ENCODE results near the gene CACFD1.

DNA sequence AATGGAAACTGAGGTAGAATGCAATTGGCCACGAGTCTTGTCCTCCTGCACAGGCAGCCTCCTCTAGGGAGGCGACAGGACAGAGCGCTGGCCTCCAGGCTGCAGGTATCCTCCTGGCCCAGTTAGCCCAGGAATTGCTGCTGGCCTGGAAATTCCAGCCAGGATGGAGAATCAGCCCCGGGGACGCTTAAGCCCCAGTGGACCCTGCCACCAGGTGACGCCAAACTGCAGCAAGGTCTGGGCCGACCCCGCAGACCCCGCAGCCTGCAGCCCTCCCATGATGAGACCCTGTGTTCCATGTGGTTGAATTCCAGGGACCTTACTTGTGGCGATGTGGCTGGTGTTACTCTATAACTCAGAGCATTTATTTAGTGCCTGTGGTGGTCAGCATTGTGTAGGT lies 7.3 kb downstream of the CACFD1 start:
- no peak for TF ChIP-seq POLR2A (IDR thresholded peaks at IDR 0.05)
- TF ChIP-seq, protein P1, sequence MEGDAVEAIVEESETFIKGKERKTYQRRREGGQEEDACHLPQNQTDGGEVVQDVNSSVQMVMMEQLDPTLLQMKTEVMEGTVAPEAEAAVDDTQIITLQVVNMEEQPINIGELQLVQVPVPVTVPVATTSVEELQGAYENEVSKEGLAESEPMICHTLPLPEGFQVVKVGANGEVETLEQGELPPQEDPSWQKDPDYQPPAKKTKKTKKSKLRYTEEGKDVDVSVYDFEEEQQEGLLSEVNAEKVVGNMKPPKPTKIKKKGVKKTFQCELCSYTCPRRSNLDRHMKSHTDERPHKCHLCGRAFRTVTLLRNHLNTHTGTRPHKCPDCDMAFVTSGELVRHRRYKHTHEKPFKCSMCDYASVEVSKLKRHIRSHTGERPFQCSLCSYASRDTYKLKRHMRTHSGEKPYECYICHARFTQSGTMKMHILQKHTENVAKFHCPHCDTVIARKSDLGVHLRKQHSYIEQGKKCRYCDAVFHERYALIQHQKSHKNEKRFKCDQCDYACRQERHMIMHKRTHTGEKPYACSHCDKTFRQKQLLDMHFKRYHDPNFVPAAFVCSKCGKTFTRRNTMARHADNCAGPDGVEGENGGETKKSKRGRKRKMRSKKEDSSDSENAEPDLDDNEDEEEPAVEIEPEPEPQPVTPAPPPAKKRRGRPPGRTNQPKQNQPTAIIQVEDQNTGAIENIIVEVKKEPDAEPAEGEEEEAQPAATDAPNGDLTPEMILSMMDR (IDR thresholded peaks at IDR 0.05): no peak

Data from adrenal gland (tissue), 5 donors.